ENCODE results near the gene NLRC4. TPM values are rescaled to one million over a fixed set of nuclear protein-coding genes. Genes with fewer than 3 reads are reported as not detected.

Gene NLRC4, protein sequence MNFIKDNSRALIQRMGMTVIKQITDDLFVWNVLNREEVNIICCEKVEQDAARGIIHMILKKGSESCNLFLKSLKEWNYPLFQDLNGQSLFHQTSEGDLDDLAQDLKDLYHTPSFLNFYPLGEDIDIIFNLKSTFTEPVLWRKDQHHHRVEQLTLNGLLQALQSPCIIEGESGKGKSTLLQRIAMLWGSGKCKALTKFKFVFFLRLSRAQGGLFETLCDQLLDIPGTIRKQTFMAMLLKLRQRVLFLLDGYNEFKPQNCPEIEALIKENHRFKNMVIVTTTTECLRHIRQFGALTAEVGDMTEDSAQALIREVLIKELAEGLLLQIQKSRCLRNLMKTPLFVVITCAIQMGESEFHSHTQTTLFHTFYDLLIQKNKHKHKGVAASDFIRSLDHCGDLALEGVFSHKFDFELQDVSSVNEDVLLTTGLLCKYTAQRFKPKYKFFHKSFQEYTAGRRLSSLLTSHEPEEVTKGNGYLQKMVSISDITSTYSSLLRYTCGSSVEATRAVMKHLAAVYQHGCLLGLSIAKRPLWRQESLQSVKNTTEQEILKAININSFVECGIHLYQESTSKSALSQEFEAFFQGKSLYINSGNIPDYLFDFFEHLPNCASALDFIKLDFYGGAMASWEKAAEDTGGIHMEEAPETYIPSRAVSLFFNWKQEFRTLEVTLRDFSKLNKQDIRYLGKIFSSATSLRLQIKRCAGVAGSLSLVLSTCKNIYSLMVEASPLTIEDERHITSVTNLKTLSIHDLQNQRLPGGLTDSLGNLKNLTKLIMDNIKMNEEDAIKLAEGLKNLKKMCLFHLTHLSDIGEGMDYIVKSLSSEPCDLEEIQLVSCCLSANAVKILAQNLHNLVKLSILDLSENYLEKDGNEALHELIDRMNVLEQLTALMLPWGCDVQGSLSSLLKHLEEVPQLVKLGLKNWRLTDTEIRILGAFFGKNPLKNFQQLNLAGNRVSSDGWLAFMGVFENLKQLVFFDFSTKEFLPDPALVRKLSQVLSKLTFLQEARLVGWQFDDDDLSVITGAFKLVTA
- total RNA-seq: 0.07 and 0.68 TPM in 2 replicates

DNA sequence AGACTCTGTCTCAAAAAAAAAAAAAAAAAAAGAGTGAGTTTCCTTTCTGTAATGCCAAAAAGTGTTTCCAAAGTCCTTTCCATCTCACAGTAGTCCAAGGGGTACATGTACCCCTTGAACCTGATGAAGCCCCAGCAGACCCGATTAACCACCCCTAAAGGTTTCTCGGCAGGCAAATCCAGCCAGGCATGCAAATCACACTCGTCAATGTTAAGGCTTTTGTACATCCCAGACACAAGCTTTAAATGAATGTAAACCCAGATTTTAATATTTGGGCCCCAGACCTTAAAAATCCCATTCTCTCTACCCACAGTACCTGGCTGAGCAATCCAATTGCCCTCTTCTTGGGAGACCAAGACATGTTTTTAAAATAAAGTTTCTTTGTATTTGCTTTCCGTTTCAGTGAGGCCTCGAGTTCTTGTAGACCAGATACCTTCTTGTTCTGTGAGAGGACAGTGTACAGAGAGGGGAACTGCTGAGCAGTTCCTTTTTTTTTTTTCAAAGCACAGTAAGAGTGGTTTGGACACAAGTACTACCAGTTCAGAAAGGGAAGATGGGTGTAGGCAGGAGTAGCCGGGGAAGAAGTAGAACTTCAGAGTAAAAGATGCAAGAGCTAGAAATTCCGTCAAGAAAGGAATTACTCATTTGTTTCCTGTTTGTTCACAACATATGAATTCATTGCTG lies at the start of gene NLRC4:
Gene NLRC4, minus strand, starts transcription at position 465 of the 684 bp plus-strand sequence. CDS start 8,111 bp downstream, outside the sequence.

DNA sequence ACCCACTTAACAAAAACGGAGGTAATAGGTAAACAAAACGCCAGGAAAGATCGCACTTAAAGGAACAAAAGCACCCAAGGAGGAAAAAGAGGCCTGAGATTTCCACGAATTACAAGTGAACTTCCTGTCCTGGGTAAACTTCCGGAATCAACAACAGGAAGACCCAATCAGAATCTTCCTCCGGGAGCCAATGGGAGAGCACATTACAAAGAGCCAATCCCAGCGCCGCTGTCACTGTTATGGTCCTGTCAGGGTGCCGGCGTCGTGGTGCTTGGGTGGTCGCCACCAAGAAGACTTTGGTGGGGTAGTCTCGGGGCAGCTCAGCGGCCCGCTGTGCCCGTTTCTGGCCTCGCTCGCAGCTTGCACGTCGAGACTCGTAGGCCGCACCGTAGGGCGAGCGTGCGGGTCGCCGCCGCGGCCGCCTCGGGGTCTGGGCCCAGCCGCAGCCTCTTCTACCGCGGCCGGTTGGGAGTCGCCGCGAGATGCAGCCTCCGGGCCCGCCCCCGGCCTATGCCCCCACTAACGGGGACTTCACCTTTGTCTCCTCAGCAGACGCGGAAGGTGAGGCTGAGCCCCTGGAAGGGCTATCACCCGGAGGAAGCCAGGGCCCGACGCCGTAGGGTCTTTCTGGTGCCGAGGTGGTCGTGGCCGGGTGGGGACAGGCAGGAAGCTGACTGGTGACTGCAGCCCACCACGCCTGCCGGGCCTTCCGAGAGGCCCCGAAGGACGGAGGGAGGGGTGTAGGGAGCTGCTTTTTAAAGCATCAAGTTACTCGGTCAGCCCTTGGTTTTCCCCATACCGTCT lies 13.2 kb upstream of the NLRC4 start, which contains the start of gene YIPF4:
Gene YIPF4, plus strand, starts transcription at position 231 of the 804 bp plus-strand sequence. Its CDS starts 252 bp downstream, at position 483.

Other genes starting within 250 kb of the NLRC4 start
- gene DPY30, start 225.1 kb downstream of the NLRC4 start, total RNA-seq: 58.9 and 80.0 TPM in 2 replicates
- gene SPAST, start 201.3 kb downstream of the NLRC4 start, total RNA-seq: 32.7 and 45.5 TPM in 2 replicates
- gene SLC30A6, start 99.0 kb downstream of the NLRC4 start, total RNA-seq: 30.1 and 35.4 TPM in 2 replicates
- 18.1 and 37.6 TPM in 2 replicates for gene YIPF4, start 13.0 kb upstream of the NLRC4 start, total RNA-seq
- gene BIRC6, start 92.1 kb upstream of the NLRC4 start, total RNA-seq: 103 and 183 TPM in 2 replicates

Measured in nasal cavity respiratory epithelium epithelial cell of viscerocranial mucosa (primary cell).